Muscle layer of duodenum (tissue), 2 donors: ENCODE data around the gene PRKCA.

Experiments
- H3K27ac ChIP-seq: one replicate; pipeline ENCODE4 v1.7.0; 2013; ENCODE audit warnings: mild to moderate bottlenecking, low read length
- H3K27me3 ChIP-seq: one replicate; pipeline ENCODE4 v1.7.0; 2013; ENCODE audit warnings: low read depth, mild to moderate bottlenecking, control low read depth, low read length
- H3K36me3 ChIP-seq, 2 donors: one replicate each; pipeline ENCODE4 v1.7.0; 2013; ENCODE audit warnings: low read length in 2 of 2, control low read depth in 1 of 2, mild to moderate bottlenecking in 1 of 2; ENCODE audit not compliant: insufficient read depth in 2 of 2, control insufficient read depth in 1 of 2
- H3K4me1 ChIP-seq, 2 donors: one replicate each; pipeline ENCODE4 v1.7.0; 2013; ENCODE audit warnings: low read length in 2 of 2, mild to moderate bottlenecking in 2 of 2, control low read depth in 1 of 2, moderate library complexity in 1 of 2; ENCODE audit not compliant: insufficient read depth in 2 of 2, control insufficient read depth in 1 of 2
- H3K4me3 ChIP-seq, 2 donors: one replicate each; pipeline ENCODE4 v1.7.0; 2013; ENCODE audit warnings: low read length in 2 of 2, low read depth in 1 of 2, mild to moderate bottlenecking in 1 of 2
- H3K9me3 ChIP-seq, 2 donors: one replicate each; pipeline ENCODE4 v1.7.0; 2013; ENCODE audit warnings: low read length in 2 of 2, control low read depth in 1 of 2, mild to moderate bottlenecking in 1 of 2; ENCODE audit not compliant: control insufficient read depth in 1 of 2
- donor health status: healthy.

PRKCA gene

GRCh38 chr17:66687570-66688284 is 385.3 kb downstream of the PRKCA start:
- Histone ChIP-seq H3K4me1 (peaks cover 0 to 2% of the 10 kb centered on the region in 2 donors), H3K36me3 (peaks cover 3 to 27% of the 10 kb centered on the region in 2 donors), H3K4me3 (no peak overlapping the region), H3K9me3 (no peaks in the 10 kb centered on the region), H3K27ac (no peak overlapping the region), H3K27me3 (no peaks in the 10 kb centered on the region)

- no peak overlapping the region for H3K4me3 ChIP-seq
- no peaks in the 10 kb centered on the region for H3K9me3 ChIP-seq
- H3K27me3 ChIP-seq = no peaks in the 10 kb centered on the region
- no peak overlapping the region for H3K27ac ChIP-seq
- no peaks in the 10 kb centered on the region for H3K4me1 ChIP-seq
- H3K36me3 ChIP-seq = peaks cover 3 to 33% of the 10 kb centered on the region in 2 donors
Measured at GRCh38 chr17:66689221-66689620, 386.8 kb downstream of the PRKCA start.

- no peak overlapping the region for H3K4me3 ChIP-seq
- no peaks in the 10 kb centered on the region for H3K4me1 ChIP-seq
- H3K27ac ChIP-seq = no peak overlapping the region
- peaks cover 3 to 33% of the 10 kb centered on the region in 2 donors for H3K36me3 ChIP-seq
- no peaks in the 10 kb centered on the region for H3K9me3 ChIP-seq
- H3K27me3 ChIP-seq = no peaks in the 10 kb centered on the region
Measured at GRCh38 chr17:66690166-66690565, 387.8 kb downstream of the PRKCA start.

- peaks cover 13 to 34% of the 10 kb centered on the region in 2 donors for H3K36me3 ChIP-seq
- H3K27ac ChIP-seq = no peak overlapping the region
- H3K9me3 ChIP-seq = no peaks in the 10 kb centered on the region
- H3K4me1 ChIP-seq = no peaks in the 10 kb centered on the region
- H3K27me3 ChIP-seq = no peaks in the 10 kb centered on the region
- H3K4me3 ChIP-seq = no peak overlapping the region
Measured at GRCh38 chr17:66691644-66692420, 389.4 kb downstream of the PRKCA start.

- Histone ChIP-seq H3K4me1 (no peaks in the 10 kb centered on the region), H3K4me3 (no peak overlapping the region), H3K9me3 (no peaks in the 10 kb centered on the region), H3K27me3 (no peaks in the 10 kb centered on the region), H3K36me3 (peaks cover 18 to 39% of the 10 kb centered on the region in 2 donors), H3K27ac (no peak overlapping the region)
Measured at GRCh38 chr17:66692421-66692690, 389.9 kb downstream of the PRKCA start.

GRCh38 chr17:66695098-66695497 is 392.7 kb downstream of the PRKCA start:
- Histone ChIP-seq H3K4me1 (no peaks in the 10 kb centered on the region), H3K36me3 (peaks cover 21 to 25% of the 10 kb centered on the region in 2 donors), H3K9me3 (no peaks in the 10 kb centered on the region), H3K27ac (no peak overlapping the region), H3K4me3 (no peak overlapping the region), H3K27me3 (no peaks in the 10 kb centered on the region)

GRCh38 chr17:66698270-66698669 is 395.9 kb downstream of the PRKCA start:
- no peaks in the 10 kb centered on the region for H3K4me1 ChIP-seq
- H3K27me3 ChIP-seq = no peaks in the 10 kb centered on the region
- H3K4me3 ChIP-seq = no peak overlapping the region
- H3K9me3 ChIP-seq = no peaks in the 10 kb centered on the region
- no peak overlapping the region for H3K27ac ChIP-seq
- peaks cover 13 to 21% of the 10 kb centered on the region in 2 donors for H3K36me3 ChIP-seq

GRCh38 chr17:66701462-66701861 is 399.0 kb downstream of the PRKCA start:
- Histone ChIP-seq H3K27ac (no peak overlapping the region), H3K4me3 (no peak overlapping the region), H3K27me3 (no peaks in the 10 kb centered on the region), H3K9me3 (no peaks in the 10 kb centered on the region), H3K36me3 (peaks cover 13 to 15% of the 10 kb centered on the region in 2 donors), H3K4me1 (no peaks in the 10 kb centered on the region)

GRCh38 chr17:66702106-66702936 is 399.9 kb downstream of the PRKCA start:
- no peak overlapping the region for H3K4me3 ChIP-seq
- no peak overlapping the region for H3K27ac ChIP-seq
- peaks cover 6 to 7% of the 10 kb centered on the region in 2 donors for H3K36me3 ChIP-seq
- no peaks in the 10 kb centered on the region for H3K27me3 ChIP-seq
- no peaks in the 10 kb centered on the region for H3K9me3 ChIP-seq
- no peaks in the 10 kb centered on the region for H3K4me1 ChIP-seq

- Histone ChIP-seq H3K4me1 (no peaks in the 10 kb centered on the region), H3K27ac (no peak overlapping the region), H3K9me3 (no peaks in the 10 kb centered on the region), H3K4me3 (no peak overlapping the region), H3K36me3 (peaks cover 0 to 3% of the 10 kb centered on the region in 2 donors), H3K27me3 (no peaks in the 10 kb centered on the region)
Measured at GRCh38 chr17:66704858-66705520, 402.6 kb downstream of the PRKCA start.
